K562 (cell line): ENCODE measurements around the gene EXOSC9. TPM values are rescaled to one million over a fixed set of nuclear protein-coding genes. Genes with fewer than 3 reads are reported as not detected.

Source experiments
- ATAC-seq: fragments of 200-7000 bp; cut with Tn5 transposase; 3 replicates; pipeline ENCODE4 v1.9.1; 2020; ENCODE audit warnings: moderate library complexity
- BruUV-seq: library from RNA; stranded (reverse); fragments of 400-500 nt; replicated peaks from 2 replicates; lab custom pipeline; 2021; lab: Mats Ljungman, UMichigan
- CTCF ChIA-PET: fragments of 300-600 bp; formaldehyde crosslinking; extraction: SDS; loops from one replicate; lab custom pipeline; 2021; ENCODE audit warnings: low intra/inter-chr PET ratio; lab: Yijun Ruan, JAX
- POLR2A ChIA-PET: fragments of 300-600, 350-650 bp; sonication (Branson Sonifier 250); formaldehyde crosslinking; extraction: SDS; loops from one replicate; lab custom pipeline; 2021; ENCODE audit warnings: antibody characterized with exemption, inconsistent platforms; lab: Yijun Ruan, JAX
- DNase-seq, 4 experiments: peaks; one replicate each; pipeline versions ENCODE4 v3.0.0 to v3.0.0-alpha.2; 2011 to 2018; ENCODE audit warnings: low spot score in 3 of 4, mixed read lengths in 3 of 4; ENCODE audit errors: extremely low read depth in 1 of 4
- FAIRE-seq: peaks from 2 replicates; lab custom pipeline; 2011; peaks lifted over from hg19 to GRCh38; lab: Jason Lieb, UNC
- H2AFZ ChIP-seq: 2 replicates; pipeline ENCODE4 v1.6.0; 2011; ENCODE audit warnings: low read depth, low read length, control low read depth, inconsistent platforms
- H3K27ac ChIP-seq: fragments of 200-600 bp; 3 replicates; pipeline ENCODE4 v1.8.0; 2011; ENCODE audit warnings: low read depth, mild to moderate bottlenecking, control low read depth, inconsistent platforms, low read length, moderate library complexity, mixed read lengths; ENCODE audit errors: extremely low read depth
- H3K27me3 ChIP-seq, 2 experiments: fragments of 300-600 bp in 1 of 2; 2 replicates in 1 of 2; 3 replicates in 1 of 2; pipeline versions ENCODE4 v1.6.0 to v1.8.0; 2011; ENCODE audit warnings: inconsistent platforms in 2 of 2, low read length in 2 of 2, mild to moderate bottlenecking in 1 of 2, mixed read lengths in 1 of 2, moderate library complexity in 1 of 2; ENCODE audit not compliant: control insufficient read depth in 2 of 2, insufficient read depth in 2 of 2
- H3K36me3 ChIP-seq: fragments of 300-600 bp; 3 replicates; pipeline ENCODE4 v1.8.0; 2011; ENCODE audit warnings: mild to moderate bottlenecking, low read length, inconsistent platforms; ENCODE audit not compliant: control insufficient read depth, insufficient read depth
- H3K4me1 ChIP-seq, 2 experiments: fragments of 200-600 bp in 1 of 2; replicated peaks in 1 of 2; 2 replicates in 1 of 2; 3 replicates in 1 of 2; pipeline versions ENCODE4 v1.5.1 to v1.8.0; 2011; ENCODE audit warnings: inconsistent platforms in 2 of 2, low read length in 2 of 2, mild to moderate bottlenecking in 1 of 2, mixed read lengths in 1 of 2, moderate library complexity in 1 of 2; ENCODE audit not compliant: control insufficient read depth in 2 of 2, insufficient read depth in 2 of 2
- H3K4me2 ChIP-seq: 2 replicates; pipeline ENCODE4 v1.6.1; 2011; ENCODE audit warnings: low read length, control low read depth, inconsistent platforms, mixed read lengths; ENCODE audit not compliant: insufficient read depth
- H3K4me3 ChIP-seq: fragments of 200-600 bp; sonication (generic), shearing (Covaris generic); 2 replicates; pipeline ENCODE4 v1.5.1; 2016; ENCODE audit warnings: control low read depth, inconsistent platforms
- H3K79me2 ChIP-seq: fragments of 200-600 bp; 3 replicates; pipeline ENCODE4 v1.8.0; 2011; ENCODE audit warnings: low read length, inconsistent platforms; ENCODE audit not compliant: control insufficient read depth, insufficient read depth
- H3K9ac ChIP-seq, 2 experiments: 2 replicates each; pipeline versions ENCODE4 v1.6.0 to v1.6.1; 2011; ENCODE audit warnings: low read depth in 2 of 2, low read length in 2 of 2, control low read depth in 1 of 2, inconsistent platforms in 1 of 2, mild to moderate bottlenecking in 1 of 2, mixed read lengths in 1 of 2; ENCODE audit not compliant: insufficient read depth in 1 of 2
- H3K9me1 ChIP-seq: one replicate; pipeline ENCODE4 v1.6.0; 2011; ENCODE audit warnings: inconsistent platforms, mild to moderate bottlenecking, low read length, moderate library complexity; ENCODE audit not compliant: control insufficient read depth, insufficient read depth
- H3K9me3 ChIP-seq: replicated peaks from 2 replicates; pipeline ENCODE4 v1.5.1; 2011; ENCODE audit warnings: low read depth, low read length, inconsistent platforms; ENCODE audit not compliant: control insufficient read depth, insufficient read depth
- H4K20me1 ChIP-seq: replicated peaks from 2 replicates; pipeline ENCODE4 v1.6.1; 2011; ENCODE audit warnings: low read length, inconsistent platforms, mixed read lengths; ENCODE audit not compliant: control insufficient read depth, insufficient read depth
- MEF2D ChIP-seq: conservative IDR thresholded peaks from 2 replicates; pipeline ENCODE4 v1.6.1; 2016; ENCODE audit warnings: low read depth, missing genetic modification characterization, missing compliant biosample characterization
- PTBP1 ChIP-seq: fragments of 200-400 bp; formaldehyde crosslinking; IDR thresholded peaks from 2 replicates; pipeline ENCODE4 v1.6.1; 2017; ENCODE audit warnings: low read depth, low read length
- SOX6 ChIP-seq: fragments of 450-650 bp; IDR thresholded peaks from 2 replicates; pipeline ENCODE4 v1.6.1; 2014; ENCODE audit warnings: mild to moderate bottlenecking
- TCFL5 ChIP-seq: fragments of 250-450 bp; sonication (Bioruptor Pico); conservative IDR thresholded peaks from 2 replicates; pipeline ENCODE4 v1.6.1; 2021; ENCODE audit warnings: mild to moderate bottlenecking, moderate library complexity, matching md5 sums
- ZEB2 ChIP-seq: fragments of 450-650 bp; IDR thresholded peaks from 2 replicates; pipeline ENCODE4 v1.6.1; 2016
- ZFP30 ChIP-seq: fragments of 250-450 bp; sonication (Bioruptor Pico); IDR thresholded peaks from 2 replicates; pipeline ENCODE4 v1.8.0; 2022; ENCODE audit warnings: moderate library complexity, mild to moderate bottlenecking, inconsistent platforms, borderline replicate concordance
- ZNF133 ChIP-seq: fragments of 250-450 bp; sonication (Bioruptor Pico); IDR thresholded peaks from 2 replicates; pipeline ENCODE4 v1.4.0; 2020; ENCODE audit warnings: mild to moderate bottlenecking
- ZNF354B ChIP-seq: fragments of 250-450 bp; sonication (Bioruptor Pico); IDR thresholded peaks from 2 replicates; pipeline ENCODE4 v1.4.0; 2020
- ZNF696 ChIP-seq: fragments of 250-450 bp; sonication (Bioruptor Pico); conservative IDR thresholded peaks from 2 replicates; pipeline ENCODE4 v1.4.0; 2020; ENCODE audit warnings: mild to moderate bottlenecking, moderate library complexity
- whole genome bisulfite sequencing: fragments of 100-300 bp; shearing (Covaris generic); methylation state at CpG from one replicate; pipeline ENCODE4 v1.1.6; 2016; ENCODE audit warnings: low coverage, mixed read lengths; ENCODE audit not compliant: insufficient coverage; ENCODE audit errors: missing lambda C conversion rate; 5-methylcytosine and 5-hydroxymethylcytosine counted together
- in situ Hi-C: fragments of 300-500 bp; cut with MboI; formaldehyde crosslinking; loops from 4 replicates; pipeline ENCODE4 v1.15.0; 2018; ENCODE audit warnings: inconsistent platforms, mixed read lengths
- intact Hi-C: fragments of 100-400 bp; cut with micrococcal nuclease; formaldehyde crosslinking; loops from 2 replicates; pipeline ENCODE4 v1.14.2; 2022
- polyA plus RNA-seq, 8 experiments: library from polyadenylated mRNA; depleted of rRNA in 4 of 8; stranded (reverse) in 5 of 8; unstranded in 3 of 8; fragments of >200 nt; fragmentation: Nextera tagmentation in 2 of 8; fragmentation: Illumina TruSeq in 1 of 8; extraction: Ambion mirVana in 2 of 8; extraction: Trizol in 1 of 8; gene quantifications; 2 replicates each; pipeline versions ENCODE4 v1.2.1 to v1.2.3, GENCODE V29; 2011 to 2014; ENCODE audit warnings: inconsistent platforms in 1 of 8, missing spikeins in 1 of 8
- total RNA-seq, 7 experiments: library from RNA; depleted of rRNA in 6 of 7; stranded (reverse); fragments of >200 nt in 6 of 7; fragmentation: Illumina TruSeq in 2 of 7; extraction: Trizol in 2 of 7; gene quantifications; 2 replicates each; pipeline versions ENCODE4 v1.2.1 to v1.2.3, GENCODE V29; 2011 to 2021; ENCODE audit warnings: low replicate concordance in 1 of 7

EXOSC9 gene
- total and polyA plus RNA-seq, 9 of the 15 experiments (the other 6 are each of a cell fraction or from before 2014, with no cell fraction given) = 64.7 to 166 (median 115) TPM

- intact Hi-C loops (no loop called here), in situ Hi-C loops (no loop called here)
- H3K9ac ChIP-seq = no peak overlapping the region
- no peak overlapping the region for H3K4me3 ChIP-seq
- ATAC-seq (no peak), DNase-seq (no peak), FAIRE-seq (no peak)
- no peaks in the 10 kb centered on the region for H3K9me1 ChIP-seq
- no peaks in the 10 kb centered on the region for H3K36me3 ChIP-seq
- no peak for TF ChIP-seq ZEB2
- no peak for TF ChIP-seq ZNF696 (CRISPR knock-in tag)
- TF ChIP-seq PTBP1 = no peak
- TF ChIP-seq TCFL5 (CRISPR knock-in tag) = no peak
- no peak for TF ChIP-seq SOX6
- no peak for TF ChIP-seq ZFP30 (CRISPR knock-in tag)
- no peak for TF ChIP-seq ZNF133 (CRISPR knock-in tag)
- TF ChIP-seq MEF2D (tag) = no peak
- TF ChIP-seq ZNF354B (CRISPR knock-in tag) = no peak
- H3K4me2 ChIP-seq = no peak overlapping the region
- no peak overlapping the region for H2AFZ ChIP-seq
- POLR2A ChIA-PET = interaction anchor here (1.5 kb wide), 1 partner anchor 11 kb away, joined by 3 read pairs; no protein-coding TSS in a partner anchor
- 81% methylated on average over 2 of the region's 2 CpGs for WGBS
- no peaks in the 10 kb centered on the region for H4K20me1 ChIP-seq
- H3K79me2 ChIP-seq = no peaks in the 10 kb centered on the region
- no TSS peak for BruUV-seq
- CTCF ChIA-PET = no interaction called here
- H3K27ac ChIP-seq = no peak overlapping the region
- no peaks in the 10 kb centered on the region for H3K9me3 ChIP-seq
- H3K27me3 ChIP-seq = no peaks in the 10 kb centered on the region
- peaks cover 5 to 36% of the 10 kb centered on the region in 2 experiments; a peak in 3 of 5 replicates for H3K4me1 ChIP-seq
Observed at GRCh38 chr4:121792966-121793365, 8.2 kb upstream of the EXOSC9 start.
